HepG2 (cell line): Measurements from ENCODE around the gene CAPN10. TPM values are rescaled to one million over a fixed set of nuclear protein-coding genes. Genes with fewer than 3 reads are reported as not detected.

ENCODE experiments used
- CHCHD3 ChIP-seq: sonication (generic); formaldehyde crosslinking; IDR thresholded peaks from 2 replicates; pipeline ENCODE4 v1.8.0; 2022; ENCODE audit warnings: mild to moderate bottlenecking, missing genetic modification reagents, moderate library complexity
- CHD2 ChIP-seq: IDR thresholded peaks from 2 replicates; pipeline ENCODE4 v1.6.1; 2011; ENCODE audit warnings: low read depth, low read length, improper control_type of control experiment
- DRAP1 ChIP-seq: IDR thresholded peaks from 2 replicates; pipeline ENCODE4 v1.6.1; 2016; ENCODE audit warnings: missing genetic modification reagents, missing compliant biosample characterization
- GZF1 ChIP-seq: sonication (generic); formaldehyde crosslinking; IDR thresholded peaks from 2 replicates; pipeline ENCODE4 v1.5.1; 2020; ENCODE audit warnings: mild to moderate bottlenecking, missing genetic modification reagents
- HNRNPL ChIP-seq: fragments of 200-400 bp; formaldehyde crosslinking; IDR thresholded peaks from 2 replicates; pipeline ENCODE4 v1.6.1; 2017; ENCODE audit warnings: mild to moderate bottlenecking, low read depth, low read length
- KDM3A ChIP-seq: IDR thresholded peaks from 2 replicates; pipeline ENCODE4 v1.6.1; 2018; ENCODE audit warnings: low read depth, missing compliant biosample characterization
- MAF1 ChIP-seq: sonication (generic); formaldehyde crosslinking; IDR thresholded peaks from 2 replicates; pipeline ENCODE4 v1.5.0; 2020; ENCODE audit warnings: missing genetic modification reagents, borderline replicate concordance
- MYPOP ChIP-seq: sonication (generic); formaldehyde crosslinking; IDR thresholded peaks from 2 replicates; pipeline ENCODE4 v1.8.1; 2023; ENCODE audit warnings: mild to moderate bottlenecking, moderate library complexity, missing genetic modification reagents
- PAF1 ChIP-seq: IDR thresholded peaks from 2 replicates; pipeline ENCODE4 v1.6.1; 2016; ENCODE audit warnings: missing genetic modification reagents, missing compliant biosample characterization
- PAWR ChIP-seq: sonication (generic); formaldehyde crosslinking; IDR thresholded peaks from 2 replicates; pipeline ENCODE4 v1.4.0; 2020; ENCODE audit warnings: missing genetic modification reagents, mild to moderate bottlenecking, borderline replicate concordance
- RFX3 ChIP-seq: IDR thresholded peaks from 2 replicates; pipeline ENCODE4 v1.6.1; 2016; ENCODE audit warnings: missing biosample characterization, missing genetic modification reagents
- RFXANK ChIP-seq: IDR thresholded peaks from 2 replicates; pipeline ENCODE4 v1.6.1; 2016
- RNF2 ChIP-seq: fragments of 450-650 bp; conservative IDR thresholded peaks from 2 replicates; pipeline ENCODE4 v1.6.1; 2016; ENCODE audit warnings: low read depth
- RNF219 ChIP-seq: sonication (generic); formaldehyde crosslinking; IDR thresholded peaks from 2 replicates; pipeline ENCODE4 v1.5.0; 2020; ENCODE audit warnings: mild to moderate bottlenecking, missing genetic modification reagents
- TBP ChIP-seq: sonication (generic); formaldehyde crosslinking; IDR thresholded peaks from 2 replicates; pipeline ENCODE4 v1.5.0; 2020; ENCODE audit warnings: missing genetic modification reagents
- ZFP37 ChIP-seq: sonication (generic); formaldehyde crosslinking; IDR thresholded peaks from 2 replicates; pipeline ENCODE4 v1.4.0; 2020; ENCODE audit warnings: missing genetic modification reagents, borderline replicate concordance
- ZNF235 ChIP-seq: sonication (generic); formaldehyde crosslinking; IDR thresholded peaks from 2 replicates; pipeline ENCODE4 v1.8.1; 2023; ENCODE audit warnings: mild to moderate bottlenecking, missing genetic modification reagents, borderline replicate concordance
- ZNF317 ChIP-seq: sonication (generic); formaldehyde crosslinking; IDR thresholded peaks from 2 replicates; pipeline ENCODE4 v1.5.0; 2020; ENCODE audit warnings: mild to moderate bottlenecking, missing genetic modification reagents
- ZNF343 ChIP-seq: sonication (generic); formaldehyde crosslinking; IDR thresholded peaks from 2 replicates; pipeline ENCODE4 v1.4.0; 2020; ENCODE audit warnings: mild to moderate bottlenecking, missing genetic modification reagents
- ZNF367 ChIP-seq: sonication (generic); formaldehyde crosslinking; IDR thresholded peaks from 2 replicates; pipeline ENCODE4 v1.4.0; 2020; ENCODE audit warnings: missing genetic modification reagents, borderline replicate concordance
- ZNF629 ChIP-seq: sonication (generic); formaldehyde crosslinking; conservative IDR thresholded peaks from 2 replicates; pipeline ENCODE4 v1.5.0; 2020; ENCODE audit warnings: missing genetic modification reagents
- ZNF800 ChIP-seq: sonication (generic); formaldehyde crosslinking; IDR thresholded peaks from 2 replicates; pipeline ENCODE4 v1.4.0; 2020; ENCODE audit warnings: missing genetic modification reagents
- ZUFSP ChIP-seq: sonication (generic); formaldehyde crosslinking; IDR thresholded peaks from 2 replicates; pipeline ENCODE4 v1.9.0; 2021; ENCODE audit warnings: missing genetic modification reagents, mild to moderate bottlenecking, borderline replicate concordance
- polyA plus RNA-seq, 8 experiments: library from polyadenylated mRNA; depleted of rRNA in 3 of 8; stranded (reverse) in 7 of 8; unstranded in 1 of 8; fragments of >200 nt; fragmentation: Illumina TruSeq in 4 of 8; extraction: Trizol in 4 of 8; gene quantifications; 2 replicates each; pipeline versions ENCODE4 v1.2.1 to v1.2.3, GENCODE V29; 2011 to 2016; ENCODE audit warnings: low read depth in 4 of 8, missing spikeins in 1 of 8, mixed read lengths in 1 of 8; ENCODE audit not compliant: insufficient read depth in 1 of 8
- total RNA-seq, 5 experiments: library from RNA; depleted of rRNA; stranded (reverse); fragments of >200 nt; fragmentation: Illumina TruSeq; extraction: Trizol; gene quantifications; 2 replicates each; pipeline ENCODE4 v1.2.3, GENCODE V29; 2016; ENCODE audit warnings: low read depth in 1 of 5

Gene CAPN10
- total and polyA plus RNA-seq, 2 of the 13 experiments (the other 11 are each of a cell fraction or from before 2014, with no cell fraction given), result 27.6 to 32.4 TPM

GRCh38 chr2:240565333-240566202 lies 21.0 kb upstream of the CAPN10 start (continued):
- TF ChIP-seq RNF219 (CRISPR knock-in tag) (no peak), KDM3A (CRISPR knock-in tag) (no peak; the same call in 1 of the 2 replicates), ZNF629 (CRISPR knock-in tag) (no peak), ZNF800 (CRISPR knock-in tag) (no peak), ZNF235 (CRISPR knock-in tag) (no peak), TBP (no peak), PAWR (no peak), RFX3 (CRISPR knock-in tag) (no peak), CHD2 (no peak; the same call in 1 of the 2 replicates), ZUFSP (CRISPR knock-in tag) (no peak), CHCHD3 (CRISPR knock-in tag) (no peak), ZFP37 (CRISPR knock-in tag) (0 out of 2 replicates have a peak, but pooled peaks have one; percentile 68), HNRNPL (peak; percentile 62; the same call in 1 of the 2 replicates), ZNF343 (CRISPR knock-in tag) (no peak; the same call in 1 of the 2 replicates), ZNF317 (CRISPR knock-in tag) (no peak), MYPOP (CRISPR knock-in tag) (peak; percentile 6; the same call in 1 of the 2 replicates), DRAP1 (CRISPR knock-in tag) (peak; percentile 52), RNF2 (no peak), PAF1 (no peak), GZF1 (no peak), RFXANK (CRISPR knock-in tag) (no peak), MAF1 (CRISPR knock-in tag) (0 out of 2 replicates have a peak, but pooled peaks have one; percentile 71), ZNF367 (CRISPR knock-in tag) (no peak)
